Natural killer cell treated with Interleukin-12 subunit alpha and Interleukin-12 subunit beta and Interleukin-15 and Interleukin-18, amount 100 ng/mL, for 72 hours (primary cell): ENCODE measurements around the gene PLIN5. TPM values are rescaled to one million over a fixed set of nuclear protein-coding genes. Genes with fewer than 3 reads are reported as not detected.
A peak's percentile ranks its signal among the peaks of the same experiment; 100 is the strongest.

Experiments
- ATAC-seq, 2 donors: fragments of 150-1000 bp; cut with Tn5 transposase in 1 of 2; sonication (Bioruptor Pico), chemical (Tn5 transposase) in 1 of 2; 2 replicates each; pipeline ENCODE4 v1.10.0; 2021
- DNase-seq: peaks from one replicate; pipeline ENCODE4 v3.0.0; 2022; ENCODE audit warnings: low spot score
- H3K27ac Mint-ChIP-seq, 2 donors: 1 replicate in 1 of 2; 2 replicates in 1 of 2; pipeline ENCODE4 v1.8.0; 2022; ENCODE audit warnings: mixed read lengths in 2 of 2, mild to moderate bottlenecking in 1 of 2, moderate library complexity in 1 of 2
- H3K27me3 Mint-ChIP-seq, 2 donors: 1 replicate in 1 of 2; 2 replicates in 1 of 2; pipeline ENCODE4 v1.8.0; 2022; ENCODE audit warnings: mixed read lengths in 2 of 2
- H3K36me3 Mint-ChIP-seq: one replicate; pipeline ENCODE4 v1.8.0; 2022; ENCODE audit warnings: mixed read lengths
- H3K4me1 Mint-ChIP-seq, 2 donors: 1 replicate in 1 of 2; 2 replicates in 1 of 2; pipeline ENCODE4 v1.8.0; 2022; ENCODE audit warnings: low read depth in 2 of 2, mixed read lengths in 2 of 2, mild to moderate bottlenecking in 1 of 2
- H3K4me3 Mint-ChIP-seq: one replicate; pipeline ENCODE4 v1.8.0; 2022; ENCODE audit warnings: mixed read lengths
- H3K9me3 Mint-ChIP-seq: 2 replicates; pipeline ENCODE4 v1.8.0; 2022; ENCODE audit warnings: mixed read lengths
- total RNA-seq, 2 donors: library from RNA; stranded (reverse); gene quantifications; one replicate each; pipeline ENCODE4 v1.2.3, GENCODE V29; 2022

Gene PLIN5
- total RNA-seq, 2 donors from 2014 or later: not detected

DNA sequence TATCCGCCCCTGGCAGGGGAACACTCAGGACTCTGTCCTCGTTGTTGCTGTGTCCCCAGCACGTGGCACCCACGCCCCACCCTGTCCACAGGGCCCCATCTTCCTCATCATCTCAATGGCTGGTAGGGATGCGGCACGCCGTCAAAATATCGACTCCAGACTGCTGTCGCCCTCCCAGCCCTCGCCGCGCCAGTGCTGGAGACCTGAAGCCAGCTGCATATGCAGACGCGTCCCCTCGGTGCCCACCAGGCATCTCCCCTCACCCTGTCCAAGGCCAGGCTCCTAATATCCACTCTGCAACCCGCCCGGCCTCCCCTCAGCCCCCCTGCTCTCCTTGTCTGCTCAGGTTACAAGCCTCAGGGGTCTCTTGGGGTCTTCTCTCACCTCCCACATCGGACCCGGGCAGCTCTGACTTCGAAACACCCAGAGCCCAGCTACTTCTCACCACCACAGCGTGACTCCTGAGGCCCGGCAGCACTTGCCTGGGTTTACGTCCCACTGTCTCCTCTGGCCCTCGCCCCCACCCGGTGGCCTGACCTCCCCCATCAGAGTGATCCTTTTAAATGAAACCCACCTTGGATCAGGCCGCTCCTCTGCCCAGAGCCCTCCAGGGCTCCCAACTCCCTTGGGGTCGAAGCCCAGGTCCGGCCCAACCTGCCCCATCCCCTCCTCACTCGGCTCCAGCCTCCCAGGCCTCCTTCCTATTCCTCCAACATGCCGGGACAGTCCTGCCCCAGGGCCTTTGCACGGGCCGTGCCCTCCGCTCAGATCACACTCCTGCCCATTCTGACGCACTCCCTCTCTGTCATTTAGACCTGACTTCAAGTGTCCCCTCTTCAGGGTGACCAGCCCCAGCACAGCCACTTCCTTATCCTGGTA, 29.2 kb downstream of the PLIN5 start:
- peak overlapping the region in 1 of 2 donors; percentile 6 for H3K27ac Mint-ChIP-seq
- ATAC-seq (no peak), DNase-seq (no peak)
- H3K4me1 Mint-ChIP-seq: peaks cover 8 to 13% of the 10 kb centered on the region in 2 donors
- H3K27me3 Mint-ChIP-seq: no peaks in the 10 kb centered on the region
- no peaks in the 10 kb centered on the region for H3K36me3 Mint-ChIP-seq
- H3K9me3 Mint-ChIP-seq: no peaks in the 10 kb centered on the region
- no peak overlapping the region for H3K4me3 Mint-ChIP-seq

DNA sequence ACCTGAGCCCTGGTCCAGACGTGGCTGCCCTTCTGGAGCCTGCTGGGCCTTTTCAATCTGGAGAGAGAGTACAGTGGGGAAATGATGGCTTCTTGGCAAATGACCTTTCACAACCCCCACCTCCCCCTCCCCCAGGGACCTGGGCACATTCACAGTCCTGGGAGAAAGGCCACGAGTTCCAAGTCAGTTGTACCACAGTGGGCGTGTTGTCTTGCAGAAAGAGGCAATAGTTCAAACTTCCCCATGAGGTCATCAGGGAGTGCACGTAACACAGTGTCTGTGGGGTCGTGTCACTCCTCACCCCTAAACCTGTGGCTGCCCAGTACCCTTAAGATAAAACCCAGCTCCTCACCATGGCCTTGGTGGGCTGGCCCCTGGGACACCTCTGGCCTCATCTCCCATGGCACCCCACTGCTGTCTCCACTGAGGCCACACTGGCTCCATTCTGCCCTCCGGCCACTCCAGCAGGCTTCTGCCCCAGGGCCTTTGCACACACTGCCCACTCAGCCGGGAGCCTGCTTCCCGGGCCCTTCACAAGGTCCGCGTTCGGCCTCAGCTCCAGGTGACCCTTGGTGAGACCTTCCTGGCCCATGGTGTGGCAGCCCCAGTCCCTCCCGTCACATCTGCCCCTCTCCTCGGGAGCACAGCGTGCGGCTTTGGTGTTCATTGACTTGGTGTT, 30.0 kb downstream of the PLIN5 start:
- Mint-ChIP-seq H3K4me3 (no peak overlapping the region), H3K9me3 (no peaks in the 10 kb centered on the region), H3K27ac (no peak overlapping the region), H3K36me3 (no peaks in the 10 kb centered on the region), H3K27me3 (no peaks in the 10 kb centered on the region), H3K4me1 (peaks cover 8 to 13% of the 10 kb centered on the region in 2 donors)
- DNase-seq (no peak), ATAC-seq (peak in 1 of 2 donors; percentile 30)

DNA sequence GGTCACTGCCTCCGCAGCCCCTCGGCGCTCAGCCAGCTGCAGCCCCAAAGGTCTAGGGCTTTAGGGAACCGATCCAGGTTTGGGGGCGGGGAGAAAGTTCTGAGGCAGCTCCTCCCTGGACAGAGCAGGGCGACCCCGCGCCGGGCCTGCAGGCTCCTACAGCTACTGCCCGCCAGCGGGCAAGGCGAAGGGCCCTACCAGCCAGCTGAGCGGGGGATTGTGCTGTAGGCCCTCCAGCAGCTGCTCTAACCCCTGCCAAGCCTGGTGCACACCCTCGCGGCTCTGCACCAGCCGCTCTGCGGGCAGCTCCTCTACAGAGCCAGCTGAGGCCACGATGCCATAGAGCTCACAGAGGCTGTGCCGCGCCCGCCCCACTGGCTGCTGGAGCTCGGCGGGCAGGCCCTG, 30.7 kb downstream of the PLIN5 start:
- Mint-ChIP-seq H3K4me3 (no peak overlapping the region), H3K27me3 (no peaks in the 10 kb centered on the region), H3K27ac (no peak overlapping the region), H3K36me3 (no peaks in the 10 kb centered on the region), H3K9me3 (no peaks in the 10 kb centered on the region), H3K4me1 (peaks cover 8 to 13% of the 10 kb centered on the region in 2 donors)
- ATAC-seq (no peak), DNase-seq (no peak)

DNA sequence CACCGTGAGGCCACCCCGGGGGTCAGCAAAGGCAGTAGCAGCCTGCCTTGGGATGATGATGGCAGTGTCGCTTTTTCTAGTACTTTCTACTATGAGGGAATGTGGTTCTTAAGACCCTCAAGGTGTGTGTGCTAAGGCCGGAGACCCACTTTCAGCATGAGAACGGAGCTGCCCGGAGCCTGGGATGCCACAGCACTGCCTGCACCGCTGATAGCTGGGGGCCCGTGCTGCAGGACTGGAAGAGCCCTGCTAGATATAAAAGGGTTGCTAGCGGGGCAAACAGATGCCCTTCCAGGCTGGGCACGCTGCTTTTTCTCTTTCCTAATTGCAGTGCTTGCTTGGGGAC, 31.2 kb downstream of the PLIN5 start:
- Mint-ChIP-seq H3K36me3 (no peaks in the 10 kb centered on the region), H3K4me3 (no peak overlapping the region), H3K27ac (no peak overlapping the region), H3K9me3 (no peaks in the 10 kb centered on the region), H3K27me3 (no peaks in the 10 kb centered on the region), H3K4me1 (peaks cover 8 to 13% of the 10 kb centered on the region in 2 donors)
- ATAC-seq: no peak
- DNase-seq: no peak

DNA sequence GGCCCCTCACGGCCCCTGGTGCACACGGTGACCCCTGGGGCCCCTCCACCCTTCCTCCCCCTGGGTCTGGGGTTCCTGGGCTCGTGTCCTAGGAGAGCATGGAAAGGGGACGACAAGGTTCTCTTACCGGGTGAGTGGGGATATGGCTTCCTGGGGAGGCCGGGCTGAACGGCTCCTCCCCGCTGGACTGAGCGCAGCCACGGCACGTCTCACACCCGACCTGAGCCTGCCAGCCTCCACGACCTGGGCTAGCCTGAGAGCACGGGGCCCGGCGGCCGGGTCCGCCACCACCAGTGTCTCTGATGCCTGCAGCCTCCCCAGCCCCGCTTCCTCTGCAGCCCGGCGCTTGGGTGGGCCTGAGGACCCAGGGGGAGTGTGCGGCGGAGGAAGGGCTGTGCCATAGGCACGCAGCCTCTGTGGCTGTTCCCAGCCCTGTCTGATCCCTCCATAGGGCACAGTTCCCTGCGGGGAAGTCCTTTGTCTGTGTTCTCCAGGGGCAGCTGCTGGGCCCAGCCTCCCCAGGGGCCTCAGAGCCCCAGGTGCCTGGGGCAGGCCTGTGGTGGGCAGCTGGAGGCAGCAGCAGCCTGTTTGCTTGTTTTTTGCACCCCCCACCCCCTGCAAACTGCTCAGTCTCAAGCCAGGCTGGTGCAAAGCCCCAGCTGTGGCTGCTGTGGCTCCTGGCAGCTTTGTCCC, 31.7 kb downstream of the PLIN5 start:
- Mint-ChIP-seq H3K27ac (no peak overlapping the region), H3K4me1 (peaks cover 8 to 13% of the 10 kb centered on the region in 2 donors), H3K36me3 (no peaks in the 10 kb centered on the region), H3K27me3 (no peaks in the 10 kb centered on the region), H3K9me3 (no peaks in the 10 kb centered on the region), H3K4me3 (no peak overlapping the region)
- ATAC-seq: no peak
- no peak for DNase-seq

DNA sequence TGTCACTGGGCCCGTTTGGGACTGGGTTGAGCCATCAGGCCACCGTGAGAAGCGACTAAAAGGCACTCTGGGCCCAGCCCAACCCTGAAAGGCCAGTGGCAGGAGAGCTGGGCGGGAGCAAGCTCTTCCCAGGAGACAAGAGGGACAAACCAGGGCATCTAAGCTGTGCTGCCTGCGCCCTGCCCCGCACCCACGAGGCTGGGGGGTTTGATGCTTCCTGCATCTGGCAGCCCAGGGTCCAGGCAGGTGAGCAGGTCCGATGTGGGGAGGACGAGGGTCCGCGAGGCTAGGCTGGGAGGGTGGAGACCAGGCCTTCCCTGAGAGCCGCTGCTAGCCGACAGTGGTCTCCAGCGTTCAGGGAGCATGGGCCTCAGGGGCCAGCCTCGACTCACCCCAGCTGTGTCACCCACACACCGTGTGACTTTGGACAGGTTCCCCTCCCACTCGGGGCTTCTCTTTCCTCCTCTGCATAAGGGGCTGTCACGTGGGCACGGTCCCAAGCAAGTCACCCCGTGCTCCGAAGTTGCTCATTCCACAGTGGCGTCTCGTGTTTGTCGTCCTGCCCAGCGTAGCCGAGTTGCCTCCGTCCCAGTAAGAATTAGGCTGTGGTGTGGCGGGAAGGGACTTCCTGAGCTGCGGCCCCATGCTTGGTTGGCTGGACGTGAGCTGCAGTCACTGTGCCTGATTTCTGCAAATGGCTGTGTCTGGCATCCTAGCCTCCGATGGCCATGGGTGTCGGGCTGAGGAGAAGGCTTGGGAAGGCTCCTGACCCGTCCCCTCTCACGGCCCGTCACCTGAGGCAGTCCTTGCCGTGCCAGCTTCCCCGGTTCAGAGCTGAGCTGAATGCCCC, 32.5 kb downstream of the PLIN5 start:
- no peak overlapping the region for H3K27ac Mint-ChIP-seq
- no peak for DNase-seq

DNA sequence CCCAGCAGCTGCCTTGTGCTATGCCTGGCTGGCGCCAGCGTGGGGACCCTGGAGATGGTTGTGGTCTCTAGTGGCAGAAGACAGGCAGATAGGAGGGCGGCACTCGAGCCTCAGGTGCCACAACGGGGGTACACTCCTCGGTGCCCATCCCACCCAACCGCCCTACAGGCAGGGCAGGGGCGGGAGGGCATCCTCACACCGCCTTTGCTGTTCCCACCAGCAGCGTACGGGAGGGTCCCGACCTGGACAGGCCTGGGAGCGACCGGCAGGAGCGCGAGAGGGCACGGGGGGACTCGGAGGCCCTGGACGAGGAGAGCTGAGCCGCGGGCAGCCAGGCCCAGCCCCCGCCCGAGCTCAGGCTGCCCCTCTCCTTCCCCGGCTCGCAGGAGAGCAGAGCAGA, 33.3 kb downstream of the PLIN5 start:
- no peaks in the 10 kb centered on the region for H3K9me3 Mint-ChIP-seq
- H3K4me1 Mint-ChIP-seq: peaks cover 7 to 12% of the 10 kb centered on the region in 2 donors
- ATAC-seq (no peak), DNase-seq (no peak)
- no peak overlapping the region for H3K27ac Mint-ChIP-seq
- no peaks in the 10 kb centered on the region for H3K36me3 Mint-ChIP-seq
- no peak overlapping the region for H3K4me3 Mint-ChIP-seq
- H3K27me3 Mint-ChIP-seq: no peaks in the 10 kb centered on the region

More for the DNA sequence above, 32.5 kb downstream of the PLIN5 start:
- no peaks in the 10 kb centered on the region for H3K9me3 Mint-ChIP-seq
- H3K4me3 Mint-ChIP-seq: no peak overlapping the region
- no peak for ATAC-seq
- H3K4me1 Mint-ChIP-seq: peaks cover 8 to 13% of the 10 kb centered on the region in 2 donors
- H3K27me3 Mint-ChIP-seq: no peaks in the 10 kb centered on the region
- no peaks in the 10 kb centered on the region for H3K36me3 Mint-ChIP-seq

DNA sequence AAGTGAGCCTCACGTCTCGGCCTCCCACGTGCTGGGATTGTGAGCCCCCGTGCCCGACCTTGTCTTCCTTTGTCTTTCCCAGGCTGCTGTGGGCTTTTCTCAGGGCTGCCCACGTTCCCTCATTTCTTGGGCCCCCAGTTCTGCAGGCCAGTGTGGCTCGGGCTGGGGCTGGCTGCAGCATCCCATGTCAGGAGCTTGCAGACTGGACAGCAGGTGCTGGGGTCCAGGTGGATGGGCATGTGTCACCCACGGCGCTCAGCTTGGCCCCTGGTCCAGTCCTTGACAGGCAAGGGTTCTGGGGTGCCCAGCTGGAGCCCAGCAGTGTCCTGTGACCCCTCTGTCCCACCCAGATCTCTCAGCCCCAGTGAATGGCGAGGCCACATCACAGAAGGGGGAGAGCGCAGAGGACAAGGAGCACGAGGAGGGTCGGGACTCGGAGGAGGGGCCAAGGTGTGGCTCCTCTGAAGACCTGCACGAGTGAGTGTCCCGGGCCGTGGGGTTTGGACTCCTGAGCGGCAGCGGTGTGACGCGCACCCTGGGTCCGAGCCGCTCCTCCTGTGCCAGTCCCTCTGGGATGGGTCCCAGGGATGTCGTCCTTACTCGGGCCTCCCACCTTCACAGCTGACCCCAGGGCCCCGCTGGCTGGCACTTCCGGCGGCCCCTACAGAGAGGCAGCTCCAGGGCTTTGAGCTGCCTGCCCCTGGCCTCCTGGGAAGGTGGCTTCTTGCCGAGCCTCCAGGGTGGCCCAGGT, 34.0 kb downstream of the PLIN5 start:
- no peak overlapping the region for H3K27ac Mint-ChIP-seq
- ATAC-seq (no peak), DNase-seq (no peak)
- H3K9me3 Mint-ChIP-seq: no peaks in the 10 kb centered on the region
- H3K4me3 Mint-ChIP-seq: no peak overlapping the region
- peaks cover under 1 to 5% of the 10 kb centered on the region in 2 donors for H3K4me1 Mint-ChIP-seq
- H3K36me3 Mint-ChIP-seq: no peaks in the 10 kb centered on the region
- H3K27me3 Mint-ChIP-seq: no peaks in the 10 kb centered on the region

DNA sequence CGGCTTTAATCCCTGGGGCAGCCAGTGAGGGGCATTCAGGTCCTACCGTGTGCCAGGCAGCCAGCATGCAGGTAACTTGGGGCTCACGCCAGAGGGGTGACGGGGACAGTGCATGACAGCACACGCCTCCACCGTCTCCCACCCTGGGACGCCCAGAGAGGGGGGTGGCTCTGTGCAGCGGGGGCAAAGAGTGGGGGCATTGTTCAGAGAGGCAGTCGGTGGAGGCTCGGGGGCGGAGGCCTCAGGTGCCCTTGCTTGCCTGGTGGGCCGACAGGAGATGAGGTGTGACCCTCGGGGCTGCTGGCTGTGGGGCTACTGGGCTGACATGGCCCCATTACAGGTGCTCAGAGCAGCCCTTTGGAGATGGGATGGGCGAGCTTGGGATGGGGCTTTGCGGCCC, 35.2 kb downstream of the PLIN5 start:
- Mint-ChIP-seq H3K4me3 (no peak overlapping the region), H3K4me1 (no peaks in the 10 kb centered on the region), H3K36me3 (no peaks in the 10 kb centered on the region), H3K27ac (no peak overlapping the region), H3K9me3 (no peaks in the 10 kb centered on the region), H3K27me3 (no peaks in the 10 kb centered on the region)
- ATAC-seq (no peak), DNase-seq (no peak)

DNA sequence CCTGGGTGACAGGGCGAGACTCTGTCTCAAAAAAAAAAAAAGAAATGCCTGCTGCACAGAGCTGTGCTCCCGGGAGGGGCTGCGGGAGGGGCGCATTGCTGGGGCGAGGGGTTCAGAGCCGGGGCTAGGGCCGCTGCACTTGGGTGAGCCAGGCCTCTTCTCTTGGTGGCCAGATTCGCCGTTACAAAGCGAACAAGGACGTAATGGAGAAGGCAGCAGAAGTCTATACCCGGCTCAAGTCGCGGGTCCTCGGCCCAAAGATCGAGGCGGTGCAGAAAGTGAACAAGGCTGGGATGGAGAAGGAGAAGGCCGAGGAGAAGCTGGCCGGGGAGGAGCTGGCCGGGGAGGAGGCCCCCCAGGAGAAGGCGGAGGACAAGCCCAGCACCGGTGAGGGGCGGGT, 35.7 kb downstream of the PLIN5 start:
- Mint-ChIP-seq H3K36me3 (no peaks in the 10 kb centered on the region), H3K4me1 (no peaks in the 10 kb centered on the region), H3K9me3 (no peaks in the 10 kb centered on the region), H3K27ac (no peak overlapping the region), H3K4me3 (no peak overlapping the region), H3K27me3 (no peaks in the 10 kb centered on the region)
- no peak for ATAC-seq
- DNase-seq: no peak

DNA sequence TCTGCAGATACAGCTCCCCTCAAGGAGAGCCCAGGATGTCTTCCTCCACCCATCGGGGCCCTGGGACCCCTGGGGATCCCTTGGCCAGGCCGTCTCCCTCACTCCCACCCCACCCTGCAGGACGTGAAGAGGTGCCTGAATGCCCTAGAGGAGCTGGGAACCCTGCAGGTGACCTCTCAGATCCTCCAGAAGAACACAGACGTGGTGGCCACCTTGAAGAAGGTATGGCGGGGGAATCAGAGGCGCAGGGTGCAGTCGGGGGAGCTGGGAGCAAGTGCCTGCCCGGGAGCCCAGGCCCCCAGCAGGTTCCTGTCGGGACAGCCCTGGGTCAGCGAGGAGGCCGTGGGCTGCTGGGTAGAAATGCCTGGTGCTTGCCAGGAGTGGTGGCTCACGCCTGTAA, 36.3 kb downstream of the PLIN5 start:
- Mint-ChIP-seq H3K9me3 (no peaks in the 10 kb centered on the region), H3K4me3 (no peak overlapping the region), H3K4me1 (no peaks in the 10 kb centered on the region), H3K27ac (no peak overlapping the region), H3K36me3 (no peaks in the 10 kb centered on the region), H3K27me3 (no peaks in the 10 kb centered on the region)
- ATAC-seq (no peak), DNase-seq (no peak)

DNA sequence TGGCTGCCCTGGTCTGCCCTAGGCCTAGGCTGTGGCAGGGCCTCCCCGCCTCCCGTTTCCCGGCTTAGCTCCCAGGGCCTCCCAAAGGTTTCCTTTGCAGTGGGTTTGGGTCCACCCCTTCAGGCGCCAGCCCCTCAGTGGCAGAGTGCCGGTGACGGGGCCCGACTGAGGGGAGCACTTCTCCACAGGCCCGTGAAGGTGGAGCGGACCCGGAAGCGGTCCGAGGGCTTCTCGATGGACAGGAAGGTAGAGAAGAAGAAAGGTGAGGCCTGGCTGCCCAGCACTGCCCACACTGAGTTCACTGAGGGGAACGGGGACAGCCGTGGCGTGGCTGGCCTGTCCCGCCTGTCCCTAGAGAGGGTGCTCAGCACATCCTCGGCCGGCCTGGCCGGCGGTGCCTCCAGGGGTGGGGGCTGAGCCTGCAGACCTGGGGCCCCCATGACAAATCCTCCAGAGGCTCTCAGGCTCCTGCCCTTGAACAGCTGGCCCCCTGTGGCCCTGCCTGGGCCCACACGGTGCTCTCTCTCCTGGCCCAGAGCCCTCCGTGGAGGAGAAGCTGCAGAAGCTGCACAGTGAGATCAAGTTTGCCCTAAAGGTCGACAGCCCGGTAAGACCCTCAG, 37.1 kb downstream of the PLIN5 start:
- Mint-ChIP-seq H3K4me1 (no peaks in the 10 kb centered on the region), H3K27me3 (no peaks in the 10 kb centered on the region), H3K9me3 (no peaks in the 10 kb centered on the region), H3K27ac (no peak overlapping the region), H3K4me3 (no peak overlapping the region), H3K36me3 (no peaks in the 10 kb centered on the region)
- DNase-seq (no peak), ATAC-seq (no peak)
